Kidney epithelial cell (primary cell): ENCODE data around the gene B3GAT1. TPM values are rescaled to one million over a fixed set of nuclear protein-coding genes. Genes with fewer than 3 reads are reported as not detected.

Experiments used
- DNase-seq: peaks from one replicate; pipeline ENCODE4 v3.0.0-alpha.2; 2010; ENCODE audit warnings: low read depth
- H3K27me3 ChIP-seq: 2 replicates; pipeline ENCODE4 v1.6.0; 2011; ENCODE audit warnings: low read length; ENCODE audit not compliant: control insufficient read depth, insufficient read depth
- H3K36me3 ChIP-seq: 2 replicates; pipeline ENCODE4 v1.5.1; 2011; ENCODE audit warnings: low read length; ENCODE audit not compliant: control insufficient read depth, insufficient read depth
- H3K4me3 ChIP-seq: 2 replicates; pipeline ENCODE4 v1.5.1; 2011; ENCODE audit warnings: low read depth, mild to moderate bottlenecking, control low read depth, low read length
- total RNA-seq: library from RNA; depleted of rRNA; stranded (reverse); fragments of >200 nt; gene quantifications from 2 replicates; pipeline ENCODE4 v1.2.3, GENCODE V29; 2015
- TF ChIP-seq, protein P1 (sequence below): IDR thresholded peaks from 2 replicates; pipeline ENCODE4 v1.5.1; 2011; ENCODE audit warnings: mild to moderate bottlenecking, moderate library complexity, low read length, control low read depth, inconsistent platforms; ENCODE audit not compliant: insufficient read depth, poor library complexity, severe bottlenecking

The B3GAT1 gene
- total RNA-seq, 1 donor from 2014 or later = 0.71 TPM

GRCh38 chr11:134339756-134340155 lies 72.3 kb downstream of the B3GAT1 start:
- H3K36me3 ChIP-seq = no peaks in the 10 kb centered on the region
- no peak for DNase-seq
- H3K4me3 ChIP-seq = no peak overlapping the region
- H3K27me3 ChIP-seq = no peaks in the 10 kb centered on the region
- TF ChIP-seq, protein P1, sequence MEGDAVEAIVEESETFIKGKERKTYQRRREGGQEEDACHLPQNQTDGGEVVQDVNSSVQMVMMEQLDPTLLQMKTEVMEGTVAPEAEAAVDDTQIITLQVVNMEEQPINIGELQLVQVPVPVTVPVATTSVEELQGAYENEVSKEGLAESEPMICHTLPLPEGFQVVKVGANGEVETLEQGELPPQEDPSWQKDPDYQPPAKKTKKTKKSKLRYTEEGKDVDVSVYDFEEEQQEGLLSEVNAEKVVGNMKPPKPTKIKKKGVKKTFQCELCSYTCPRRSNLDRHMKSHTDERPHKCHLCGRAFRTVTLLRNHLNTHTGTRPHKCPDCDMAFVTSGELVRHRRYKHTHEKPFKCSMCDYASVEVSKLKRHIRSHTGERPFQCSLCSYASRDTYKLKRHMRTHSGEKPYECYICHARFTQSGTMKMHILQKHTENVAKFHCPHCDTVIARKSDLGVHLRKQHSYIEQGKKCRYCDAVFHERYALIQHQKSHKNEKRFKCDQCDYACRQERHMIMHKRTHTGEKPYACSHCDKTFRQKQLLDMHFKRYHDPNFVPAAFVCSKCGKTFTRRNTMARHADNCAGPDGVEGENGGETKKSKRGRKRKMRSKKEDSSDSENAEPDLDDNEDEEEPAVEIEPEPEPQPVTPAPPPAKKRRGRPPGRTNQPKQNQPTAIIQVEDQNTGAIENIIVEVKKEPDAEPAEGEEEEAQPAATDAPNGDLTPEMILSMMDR = no peak

- TF ChIP-seq, protein P1 = no peak
- no peak for DNase-seq
- Histone ChIP-seq H3K27me3 (no peaks in the 10 kb centered on the region), H3K4me3 (no peak overlapping the region), H3K36me3 (no peaks in the 10 kb centered on the region)
These were observed 73.4 kb downstream of the B3GAT1 start for GRCh38 chr11:134338654-134339053.

GRCh38 chr11:134338068-134338467 lies 74.0 kb downstream of the B3GAT1 start:
- H3K4me3 ChIP-seq = no peak overlapping the region
- no peaks in the 10 kb centered on the region for H3K27me3 ChIP-seq
- no peaks in the 10 kb centered on the region for H3K36me3 ChIP-seq
- TF ChIP-seq, protein P1 = no peak
- DNase-seq = no peak

DNA sequence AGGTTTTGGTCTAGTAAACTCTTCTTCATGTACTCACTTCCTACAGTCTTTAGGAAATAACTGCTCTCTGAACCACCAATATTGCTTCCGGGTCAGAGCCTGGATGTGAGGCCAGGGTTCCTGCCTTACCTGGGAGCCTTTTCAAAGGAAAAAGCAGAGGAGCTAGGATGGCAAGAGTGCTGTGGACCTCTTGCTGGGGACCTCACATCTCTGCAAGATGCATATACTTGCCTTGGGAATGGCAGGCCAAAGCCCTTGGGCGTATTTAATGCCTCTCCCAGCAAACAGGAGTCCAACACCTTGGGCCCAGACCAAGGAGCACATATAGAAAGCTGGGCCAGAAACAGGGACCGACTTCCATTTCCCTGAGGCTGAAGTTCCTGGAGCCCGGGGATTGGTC lies 75.0 kb downstream of the B3GAT1 start:
- DNase-seq = no peak
- TF ChIP-seq, protein P1 = no peak
- H3K4me3 ChIP-seq = no peak overlapping the region
- peaks cover 6% of the 10 kb centered on the region for H3K27me3 ChIP-seq
- no peaks in the 10 kb centered on the region for H3K36me3 ChIP-seq

DNA sequence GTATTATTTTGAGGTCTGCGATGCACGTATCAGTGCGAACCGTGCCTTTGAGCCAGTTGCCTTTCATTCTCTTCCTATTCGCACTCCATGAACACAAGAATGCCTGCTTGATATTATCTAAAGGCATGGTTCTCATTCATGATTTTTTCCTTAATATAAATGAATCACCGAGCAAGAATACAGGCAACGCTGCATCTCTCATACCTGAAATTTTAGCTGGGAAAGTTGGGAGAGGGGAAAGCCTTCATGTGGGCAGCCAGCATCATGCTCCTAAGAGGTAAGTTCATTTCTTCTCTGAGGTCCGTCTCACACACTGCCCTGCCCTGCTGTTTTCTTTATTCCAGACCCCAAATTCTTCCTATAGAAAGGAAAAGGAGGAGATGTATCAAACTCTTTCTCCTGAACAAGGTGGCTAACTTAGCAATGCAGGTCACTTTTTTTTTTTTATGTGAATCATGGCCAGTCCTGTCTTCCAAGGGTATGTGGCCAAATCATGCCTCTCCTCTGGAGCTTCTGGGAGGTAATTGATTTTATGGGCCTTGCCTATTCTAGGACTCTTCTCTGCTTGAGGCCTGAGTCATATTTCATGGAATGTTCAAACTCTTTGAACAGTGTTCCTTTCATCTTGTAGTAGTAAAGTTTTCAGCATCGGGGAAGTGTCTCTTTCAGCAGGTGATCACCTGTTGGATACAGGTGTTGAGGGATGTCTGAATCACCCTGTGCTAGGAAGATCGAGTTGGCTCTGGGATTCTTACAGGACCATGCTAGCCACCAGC lies 77.1 kb downstream of the B3GAT1 start:
- H3K27me3 ChIP-seq = peaks cover 10% of the 10 kb centered on the region
- TF ChIP-seq, protein P1 = no peak
- H3K4me3 ChIP-seq = no peak overlapping the region
- DNase-seq = no peak
- H3K36me3 ChIP-seq = no peaks in the 10 kb centered on the region

DNA sequence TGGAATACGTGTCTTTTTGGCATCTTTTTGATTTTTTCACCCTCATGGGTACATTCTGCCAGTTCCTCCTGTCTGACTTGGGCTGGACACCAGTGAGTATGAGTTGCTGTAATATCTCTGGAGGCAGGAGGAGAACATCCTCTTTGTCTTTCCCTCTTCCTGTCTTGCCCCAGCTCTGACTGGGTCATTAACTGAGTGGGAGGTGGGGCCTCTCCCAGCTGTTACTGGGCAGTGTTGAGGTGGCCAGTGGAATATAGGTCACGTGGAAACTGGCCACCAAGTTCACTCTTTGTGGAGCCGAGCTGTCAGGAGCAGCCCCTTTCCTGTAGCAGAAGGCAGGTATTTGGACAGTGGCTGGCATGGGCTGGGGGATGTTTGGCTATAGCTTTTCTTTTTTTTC lies 78.1 kb downstream of the B3GAT1 start:
- no peak overlapping the region for H3K4me3 ChIP-seq
- H3K36me3 ChIP-seq = no peaks in the 10 kb centered on the region
- TF ChIP-seq, protein P1 = no peak
- no peak for DNase-seq
- H3K27me3 ChIP-seq = peaks cover 10% of the 10 kb centered on the region
